ENCODE measurements around the gene TSPAN9.

DNA sequence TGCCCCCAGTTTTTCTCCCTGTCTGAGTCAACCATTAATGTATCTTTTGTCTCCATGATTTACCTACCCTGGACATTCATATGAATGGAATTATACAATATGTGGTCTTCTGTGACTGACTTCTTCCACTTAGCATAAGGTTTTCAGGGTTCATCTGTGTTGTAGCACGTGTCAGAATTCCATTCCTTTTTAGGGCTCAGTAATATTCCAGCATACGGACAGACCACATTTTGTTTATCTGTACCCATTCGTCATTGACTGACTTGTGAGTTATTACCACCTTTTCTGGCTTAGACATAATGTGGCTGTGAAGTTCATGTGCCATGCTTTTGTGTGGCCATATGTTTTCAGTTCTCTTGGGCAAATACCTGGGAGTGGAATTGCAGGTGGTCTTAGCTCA is 37.9 kb downstream of the TSPAN9 start:
- TF ChIP-seq POLR2A (IDR thresholded peaks at IDR 0.05) (no peak), EP300 (IDR thresholded peaks at IDR 0.05) (no peak)
- TF ChIP-seq, protein P1, sequence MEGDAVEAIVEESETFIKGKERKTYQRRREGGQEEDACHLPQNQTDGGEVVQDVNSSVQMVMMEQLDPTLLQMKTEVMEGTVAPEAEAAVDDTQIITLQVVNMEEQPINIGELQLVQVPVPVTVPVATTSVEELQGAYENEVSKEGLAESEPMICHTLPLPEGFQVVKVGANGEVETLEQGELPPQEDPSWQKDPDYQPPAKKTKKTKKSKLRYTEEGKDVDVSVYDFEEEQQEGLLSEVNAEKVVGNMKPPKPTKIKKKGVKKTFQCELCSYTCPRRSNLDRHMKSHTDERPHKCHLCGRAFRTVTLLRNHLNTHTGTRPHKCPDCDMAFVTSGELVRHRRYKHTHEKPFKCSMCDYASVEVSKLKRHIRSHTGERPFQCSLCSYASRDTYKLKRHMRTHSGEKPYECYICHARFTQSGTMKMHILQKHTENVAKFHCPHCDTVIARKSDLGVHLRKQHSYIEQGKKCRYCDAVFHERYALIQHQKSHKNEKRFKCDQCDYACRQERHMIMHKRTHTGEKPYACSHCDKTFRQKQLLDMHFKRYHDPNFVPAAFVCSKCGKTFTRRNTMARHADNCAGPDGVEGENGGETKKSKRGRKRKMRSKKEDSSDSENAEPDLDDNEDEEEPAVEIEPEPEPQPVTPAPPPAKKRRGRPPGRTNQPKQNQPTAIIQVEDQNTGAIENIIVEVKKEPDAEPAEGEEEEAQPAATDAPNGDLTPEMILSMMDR (IDR thresholded peaks at IDR 0.05): no peak
